ENCODE measurements around the gene SLC43A2.
A peak's percentile ranks its signal among the peaks of the same experiment; 100 is the strongest.

SLC43A2 gene

DNA sequence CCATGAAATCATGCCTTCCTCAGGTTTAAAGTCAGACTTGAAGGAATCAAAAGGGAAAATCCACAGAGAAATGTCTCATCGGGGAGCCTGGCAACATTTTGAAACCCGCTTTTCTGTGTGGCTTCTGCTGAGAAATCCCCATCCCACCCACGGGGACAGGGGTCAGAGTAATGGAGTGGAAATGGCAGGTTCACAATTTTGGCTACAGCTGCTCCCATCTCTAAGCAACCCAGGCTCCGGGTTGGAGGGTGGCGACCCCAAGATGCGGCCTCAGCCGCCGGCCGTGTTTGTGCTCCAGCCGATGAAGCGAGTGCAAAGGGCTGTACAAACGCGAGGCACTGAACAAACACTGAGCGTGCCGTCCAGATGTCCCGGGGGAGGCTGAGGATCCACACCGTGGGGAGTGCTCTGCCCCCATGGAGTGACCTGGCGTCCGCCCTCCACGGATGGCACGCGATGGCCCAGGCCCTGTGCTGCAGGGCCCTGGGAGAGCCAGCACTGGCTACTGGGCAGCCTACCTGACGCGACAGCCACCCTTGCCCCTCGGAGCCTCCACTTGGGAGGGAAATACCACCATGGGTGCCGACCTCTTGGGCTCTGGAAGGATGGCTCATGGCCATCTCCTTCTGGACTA, 22.2 kb downstream of the SLC43A2 start:
- no peak for TF ChIP-seq JUND (IDR thresholded peaks at IDR 0.05; ENCODE audit: low read depth)
- no peak for DNase-seq (ENCODE audit: low read depth in 1 of 2, low spot score in 1 of 2)
- in situ Hi-C loops (cut with HindIII; ENCODE audit: low pct_unique_long_range_greater_than_20kb, low sequenced_read_pairs), result no loop called here

DNA sequence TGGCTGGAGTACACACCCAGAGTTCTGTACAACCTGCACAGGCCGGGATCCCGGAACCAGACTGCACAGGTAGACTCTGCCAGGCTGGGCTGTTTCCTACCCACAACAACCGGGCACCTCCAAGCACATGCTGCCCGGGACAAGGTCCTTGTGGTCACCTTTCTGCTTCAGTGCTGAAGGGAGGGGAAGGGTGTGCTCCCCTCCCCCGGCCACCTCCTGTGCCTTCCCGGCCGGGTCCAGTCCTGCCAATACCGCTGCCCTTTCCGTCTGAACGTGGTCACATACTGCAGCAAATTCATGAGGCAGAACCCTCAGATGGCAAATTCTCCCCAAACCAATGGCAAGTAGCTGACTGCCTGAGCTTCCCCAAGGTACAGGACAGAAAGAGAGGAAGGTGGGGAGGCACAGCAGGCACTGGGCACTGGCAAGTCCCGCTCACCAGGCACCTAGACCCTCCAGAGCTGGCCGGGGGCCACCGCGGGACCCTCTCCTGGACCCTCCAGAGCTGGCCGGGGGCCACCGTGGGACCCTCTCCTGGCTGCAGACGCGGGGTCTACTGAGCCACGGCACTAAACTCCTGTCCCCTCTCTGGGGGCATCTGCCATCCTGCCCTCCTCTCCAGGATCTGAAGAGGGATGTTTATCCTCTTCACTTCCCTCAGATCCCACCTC, 22.8 kb downstream of the SLC43A2 start:
- in situ Hi-C loops (cut with HindIII; ENCODE audit: low pct_unique_long_range_greater_than_20kb, low sequenced_read_pairs), result no loop called here
- no peak for TF ChIP-seq JUND (IDR thresholded peaks at IDR 0.05; ENCODE audit: low read depth)
- DNase-seq (ENCODE audit: low read depth in 1 of 2, low spot score in 1 of 2), result no peak

GRCh38 chr17:1604831-1605528, 23.7 kb downstream of the SLC43A2 start:
- in situ Hi-C loops (cut with HindIII; ENCODE audit: low pct_unique_long_range_greater_than_20kb, low sequenced_read_pairs), result no loop called here
- DNase-seq (ENCODE audit: low read depth in 1 of 2, low spot score in 1 of 2), result no peak
- no peak for TF ChIP-seq JUND (IDR thresholded peaks at IDR 0.05; ENCODE audit: low read depth)

DNA sequence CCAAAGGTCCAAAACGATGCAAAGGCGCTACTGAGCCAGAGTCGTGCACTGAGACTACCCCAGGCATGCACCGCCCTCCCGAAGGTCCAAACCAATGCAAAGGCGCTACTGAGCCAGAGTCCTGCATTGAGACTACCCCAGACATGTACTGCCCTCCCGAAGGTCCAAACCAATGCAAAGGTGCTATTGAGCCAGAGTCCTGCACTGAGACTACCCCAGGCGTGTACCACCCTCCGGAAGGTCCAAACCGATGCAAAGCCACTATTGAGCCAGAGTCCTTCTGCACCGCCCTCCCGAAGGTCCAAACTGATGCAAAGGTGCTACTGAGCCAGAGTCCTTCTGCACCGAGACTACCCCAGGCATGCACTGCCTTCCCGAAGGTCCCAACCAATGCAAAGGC, 27.1 kb downstream of the SLC43A2 start:
- in situ Hi-C loops (cut with HindIII; ENCODE audit: low pct_unique_long_range_greater_than_20kb, low sequenced_read_pairs), result no loop called here
- no peak for DNase-seq (ENCODE audit: low read depth in 1 of 2, low spot score in 1 of 2)
- no peak for TF ChIP-seq JUND (IDR thresholded peaks at IDR 0.05; ENCODE audit: low read depth)

DNA sequence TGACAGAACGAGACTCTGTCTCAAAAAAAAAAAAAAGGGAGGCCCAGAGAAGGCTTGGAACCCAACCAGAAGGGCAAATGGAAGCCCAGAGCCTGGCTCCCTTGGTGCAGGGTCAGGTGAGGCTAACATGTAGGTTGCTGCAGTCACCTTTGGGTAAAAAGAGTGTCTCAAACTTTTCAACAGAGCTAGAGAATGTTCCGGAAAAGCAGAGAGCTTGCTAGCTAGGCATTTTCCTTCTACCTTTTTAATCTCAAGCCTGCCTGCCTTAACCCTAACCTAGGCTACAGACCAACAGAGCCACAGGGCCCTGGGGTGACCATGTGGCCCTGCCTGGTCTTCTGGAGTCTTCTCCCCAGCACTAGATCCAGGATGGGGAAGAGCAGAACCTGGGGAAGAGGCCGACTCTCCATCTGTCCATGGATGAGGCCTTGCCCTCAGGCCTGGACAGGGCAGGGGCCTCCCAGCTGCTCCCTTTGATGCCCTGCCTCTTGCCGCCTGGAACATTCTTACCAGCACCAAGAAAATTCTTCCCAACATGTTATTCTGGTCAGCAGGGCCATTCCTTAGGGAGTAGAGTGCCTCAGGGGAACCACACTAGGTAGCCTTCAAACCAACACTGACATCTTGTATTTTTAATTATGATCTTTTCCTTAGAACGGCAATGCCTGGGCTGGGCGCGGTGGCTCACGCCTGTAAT, 30.1 kb downstream of the SLC43A2 start:
- no peak for TF ChIP-seq JUND (IDR thresholded peaks at IDR 0.05; ENCODE audit: low read depth)
- in situ Hi-C loops (cut with HindIII; ENCODE audit: low pct_unique_long_range_greater_than_20kb, low sequenced_read_pairs), result no loop called here
- DNase-seq (ENCODE audit: low read depth in 1 of 2, low spot score in 1 of 2), result no peak

- TF ChIP-seq JUND (IDR thresholded peaks at IDR 0.05; ENCODE audit: low read depth), result no peak
- in situ Hi-C loops (cut with HindIII; ENCODE audit: low pct_unique_long_range_greater_than_20kb, low sequenced_read_pairs), result no loop called here
- peak; percentile 54 to 74 for DNase-seq (ENCODE audit: low read depth in 1 of 2, low spot score in 1 of 2)
These were observed 30.7 kb downstream of the SLC43A2 start for GRCh38 chr17:1597861-1598342.

GRCh38 chr17:1593630-1593931, 35.1 kb downstream of the SLC43A2 start:
- no peak for DNase-seq (ENCODE audit: low read depth in 1 of 2, low spot score in 1 of 2)
- in situ Hi-C loops (cut with HindIII; ENCODE audit: low pct_unique_long_range_greater_than_20kb, low sequenced_read_pairs), result no loop called here
- TF ChIP-seq JUND (IDR thresholded peaks at IDR 0.05; ENCODE audit: low read depth), result no peak

- no peak for TF ChIP-seq JUND (IDR thresholded peaks at IDR 0.05; ENCODE audit: low read depth)
- in situ Hi-C loops (cut with HindIII; ENCODE audit: low pct_unique_long_range_greater_than_20kb, low sequenced_read_pairs), result no loop called here
- no peak for DNase-seq (ENCODE audit: low read depth in 1 of 2, low spot score in 1 of 2)
These were observed 35.6 kb downstream of the SLC43A2 start for GRCh38 chr17:1592751-1593629.

GRCh38 chr17:1591474-1592090, 37.1 kb downstream of the SLC43A2 start:
- no peak for DNase-seq (ENCODE audit: low read depth in 1 of 2, low spot score in 1 of 2)
- in situ Hi-C loops (cut with HindIII; ENCODE audit: low pct_unique_long_range_greater_than_20kb, low sequenced_read_pairs), result no loop called here
- no peak for TF ChIP-seq JUND (IDR thresholded peaks at IDR 0.05; ENCODE audit: low read depth)

GRCh38 chr17:1590747-1591473, 37.7 kb downstream of the SLC43A2 start:
- in situ Hi-C loops (cut with HindIII; ENCODE audit: low pct_unique_long_range_greater_than_20kb, low sequenced_read_pairs), result no loop called here
- no peak for DNase-seq (ENCODE audit: low read depth in 1 of 2, low spot score in 1 of 2)
- no peak for TF ChIP-seq JUND (IDR thresholded peaks at IDR 0.05; ENCODE audit: low read depth)

All from T47D (cell line).